Measurements from ENCODE around the gene ANKRD62. TPM values are rescaled to one million over a fixed set of nuclear protein-coding genes. Genes with fewer than 3 reads are reported as not detected.
"Not testable (repeated sequence)": the region's sequence is repeated elsewhere in the genome, so short reads cannot be mapped to it uniquely, and the experiment has no call there.

Gene ANKRD62
- polyA plus RNA-seq, 1 donor, result 0.01 TPM

GRCh38 chr18:12138831-12139230, 45.2 kb downstream of the ANKRD62 start:
- not testable (repeated sequence) for H3K9me3 ChIP-seq (ENCODE audit: control insufficient read depth, low read depth, low read length); H3K27me3 ChIP-seq (ENCODE audit: control insufficient read depth, insufficient read depth, low read length); H3K27ac ChIP-seq (ENCODE audit: low read length); H3K4me1 ChIP-seq (ENCODE audit: control insufficient read depth, insufficient read depth, low read length); H3K4me3 ChIP-seq (ENCODE audit: low read length); H3K36me3 ChIP-seq (ENCODE audit: control insufficient read depth, insufficient read depth, low read length); DNase-seq
- WGBS (ENCODE audit: insufficient coverage, low lambda C conversion rate), result no CpG with 5 or more reads among the region's 4 CpGs

GRCh38 chr18:12140866-12141265, 47.2 kb downstream of the ANKRD62 start:
- H3K36me3 ChIP-seq (ENCODE audit: control insufficient read depth, insufficient read depth, low read length); H3K27me3 ChIP-seq (ENCODE audit: control insufficient read depth, insufficient read depth, low read length); H3K9me3 ChIP-seq (ENCODE audit: control insufficient read depth, low read depth, low read length); DNase-seq; H3K27ac ChIP-seq (ENCODE audit: low read length); H3K4me1 ChIP-seq (ENCODE audit: control insufficient read depth, insufficient read depth, low read length); H3K4me3 ChIP-seq (ENCODE audit: low read length): not testable (repeated sequence)
- 100% methylated on average over 3 of the region's 12 CpGs for WGBS (ENCODE audit: insufficient coverage, low lambda C conversion rate)

DNA sequence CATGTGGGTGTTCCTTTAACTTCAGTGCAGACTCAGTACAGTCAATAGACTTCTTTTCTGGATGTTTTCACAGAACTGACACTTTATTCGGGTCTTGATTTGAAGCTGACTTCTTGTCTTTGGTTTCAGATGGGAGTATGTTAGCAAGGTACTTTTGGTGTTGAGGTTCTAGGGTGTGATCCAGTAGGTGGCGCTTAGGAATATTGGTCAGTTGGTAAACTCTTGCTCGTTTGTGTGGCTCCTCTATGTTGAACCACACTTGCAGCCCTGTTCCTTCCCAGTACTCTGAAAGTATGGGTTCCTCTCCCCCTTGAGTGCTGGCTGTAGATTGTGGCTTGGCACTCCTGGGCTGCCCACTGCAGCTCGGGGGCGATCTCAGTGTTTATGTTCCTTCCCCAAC, 48.1 kb downstream of the ANKRD62 start:
- not testable (repeated sequence) for H3K27me3 ChIP-seq (ENCODE audit: control insufficient read depth, insufficient read depth, low read length); H3K36me3 ChIP-seq (ENCODE audit: control insufficient read depth, insufficient read depth, low read length); H3K4me1 ChIP-seq (ENCODE audit: control insufficient read depth, insufficient read depth, low read length); H3K27ac ChIP-seq (ENCODE audit: low read length); H3K9me3 ChIP-seq (ENCODE audit: control insufficient read depth, low read depth, low read length); DNase-seq; H3K4me3 ChIP-seq (ENCODE audit: low read length)
- WGBS (ENCODE audit: insufficient coverage, low lambda C conversion rate), result no CpG with 5 or more reads among the region's 5 CpGs

DNA sequence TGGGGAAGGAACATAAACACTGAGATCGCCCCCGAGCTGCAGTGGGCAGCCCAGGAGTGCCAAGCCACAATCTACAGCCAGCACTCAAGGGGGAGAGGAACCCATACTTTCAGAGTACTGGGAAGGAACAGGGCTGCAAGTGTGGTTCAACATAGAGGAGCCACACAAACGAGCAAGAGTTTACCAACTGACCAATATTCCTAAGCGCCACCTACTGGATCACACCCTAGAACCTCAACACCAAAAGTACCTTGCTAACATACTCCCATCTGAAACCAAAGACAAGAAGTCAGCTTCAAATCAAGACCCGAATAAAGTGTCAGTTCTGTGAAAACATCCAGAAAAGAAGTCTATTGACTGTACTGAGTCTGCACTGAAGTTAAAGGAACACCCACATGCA, 55.8 kb downstream of the ANKRD62 start:
- not testable (repeated sequence) for DNase-seq; H3K4me1 ChIP-seq (ENCODE audit: control insufficient read depth, insufficient read depth, low read length); H3K36me3 ChIP-seq (ENCODE audit: control insufficient read depth, insufficient read depth, low read length); H3K27ac ChIP-seq (ENCODE audit: low read length); H3K27me3 ChIP-seq (ENCODE audit: control insufficient read depth, insufficient read depth, low read length); H3K4me3 ChIP-seq (ENCODE audit: low read length); H3K9me3 ChIP-seq (ENCODE audit: control insufficient read depth, low read depth, low read length)
- whole genome bisulfite sequencing (ENCODE audit: insufficient coverage, low lambda C conversion rate), result no CpG with 5 or more reads among the region's 5 CpGs

- DNase-seq, result no peak
- WGBS (ENCODE audit: insufficient coverage, low lambda C conversion rate), result 71% methylated on average over 2 of the region's 4 CpGs
- no peaks in the 10 kb centered on the region for H3K27me3 ChIP-seq (ENCODE audit: control insufficient read depth, insufficient read depth, low read length)
- H3K4me3 ChIP-seq (ENCODE audit: low read length), result no peak overlapping the region
- no peaks in the 10 kb centered on the region for H3K9me3 ChIP-seq (ENCODE audit: control insufficient read depth, low read depth, low read length)
- no peaks in the 10 kb centered on the region for H3K36me3 ChIP-seq (ENCODE audit: control insufficient read depth, insufficient read depth, low read length)
- no peaks in the 10 kb centered on the region for H3K4me1 ChIP-seq (ENCODE audit: control insufficient read depth, insufficient read depth, low read length)
- no peak overlapping the region for H3K27ac ChIP-seq (ENCODE audit: low read length)
Observed at GRCh38 chr18:12154361-12154760, 60.7 kb downstream of the ANKRD62 start.

DNA sequence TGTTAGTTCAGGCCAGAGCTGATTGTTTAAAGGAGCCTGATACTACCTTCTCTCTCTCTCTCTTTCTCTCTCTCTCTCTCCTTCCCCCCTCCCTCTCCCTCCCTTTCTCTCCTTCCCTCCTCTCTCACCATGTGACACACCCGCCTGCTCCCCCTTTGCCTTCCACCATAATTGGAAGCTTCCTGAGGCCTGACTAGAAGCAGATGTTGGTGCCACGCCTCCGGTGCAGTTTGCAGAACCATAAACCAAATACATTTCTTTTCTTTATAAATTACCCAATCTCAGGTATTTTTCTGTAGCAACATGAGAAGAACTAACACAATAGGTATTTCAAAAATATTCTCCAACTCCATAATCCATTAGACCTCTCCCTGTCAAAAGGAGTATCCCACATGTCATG, 62.4 kb downstream of the ANKRD62 start:
- DNase-seq, result no peak
- H3K27me3 ChIP-seq (ENCODE audit: control insufficient read depth, insufficient read depth, low read length), result no peaks in the 10 kb centered on the region
- H3K4me1 ChIP-seq (ENCODE audit: control insufficient read depth, insufficient read depth, low read length), result no peaks in the 10 kb centered on the region
- H3K9me3 ChIP-seq (ENCODE audit: control insufficient read depth, low read depth, low read length), result no peaks in the 10 kb centered on the region
- no peak overlapping the region for H3K27ac ChIP-seq (ENCODE audit: low read length)
- 80% methylated on average over 2 of the region's 3 CpGs for WGBS (ENCODE audit: insufficient coverage, low lambda C conversion rate)
- no peaks in the 10 kb centered on the region for H3K36me3 ChIP-seq (ENCODE audit: control insufficient read depth, insufficient read depth, low read length)
- no peak overlapping the region for H3K4me3 ChIP-seq (ENCODE audit: low read length)

GRCh38 chr18:12159446-12159845, 65.8 kb downstream of the ANKRD62 start:
- no peak for DNase-seq
- WGBS (ENCODE audit: insufficient coverage, low lambda C conversion rate), result no CpG with 5 or more reads among the region's 1 CpG

GRCh38 chr18:12162786-12163185, 69.1 kb downstream of the ANKRD62 start:
- no peaks in the 10 kb centered on the region for H3K27me3 ChIP-seq (ENCODE audit: control insufficient read depth, insufficient read depth, low read length)
- H3K4me3 ChIP-seq (ENCODE audit: low read length), result no peak overlapping the region
- no peaks in the 10 kb centered on the region for H3K9me3 ChIP-seq (ENCODE audit: control insufficient read depth, low read depth, low read length)
- no peak overlapping the region for H3K27ac ChIP-seq (ENCODE audit: low read length)
- no peaks in the 10 kb centered on the region for H3K4me1 ChIP-seq (ENCODE audit: control insufficient read depth, insufficient read depth, low read length)
- no peaks in the 10 kb centered on the region for H3K36me3 ChIP-seq (ENCODE audit: control insufficient read depth, insufficient read depth, low read length)
- DNase-seq, result no peak

More at GRCh38 chr18:12159446-12159845, 65.8 kb downstream of the ANKRD62 start:
- Histone ChIP-seq H3K4me1 (ENCODE audit: control insufficient read depth, insufficient read depth, low read length) (no peaks in the 10 kb centered on the region), H3K27ac (ENCODE audit: low read length) (no peak overlapping the region), H3K27me3 (ENCODE audit: control insufficient read depth, insufficient read depth, low read length) (no peaks in the 10 kb centered on the region), H3K9me3 (ENCODE audit: control insufficient read depth, low read depth, low read length) (no peaks in the 10 kb centered on the region), H3K36me3 (ENCODE audit: control insufficient read depth, insufficient read depth, low read length) (no peaks in the 10 kb centered on the region), H3K4me3 (ENCODE audit: low read length) (no peak overlapping the region)

GRCh38 chr18:12165038-12165768, 71.6 kb downstream of the ANKRD62 start:
- Histone ChIP-seq H3K27me3 (ENCODE audit: control insufficient read depth, insufficient read depth, low read length) (no peaks in the 10 kb centered on the region), H3K36me3 (ENCODE audit: control insufficient read depth, insufficient read depth, low read length) (no peaks in the 10 kb centered on the region), H3K4me3 (ENCODE audit: low read length) (no peak overlapping the region), H3K4me1 (ENCODE audit: control insufficient read depth, insufficient read depth, low read length) (no peaks in the 10 kb centered on the region), H3K9me3 (ENCODE audit: control insufficient read depth, low read depth, low read length) (no peaks in the 10 kb centered on the region), H3K27ac (ENCODE audit: low read length) (no peak overlapping the region)
- no peak for DNase-seq
- 90% methylated on average over 2 of the region's 2 CpGs for WGBS (ENCODE audit: insufficient coverage, low lambda C conversion rate)
